Left lobe of liver (tissue), 2 donors: Measurements from ENCODE around the gene ZFP36. TPM values are rescaled to one million over a fixed set of nuclear protein-coding genes. Genes with fewer than 3 reads are reported as not detected.

Experiments used
- ATAC-seq: fragments of 200-7000 bp; cut with Tn5 transposase; one replicate; pipeline ENCODE4 v1.9.1; 2020; ENCODE audit warnings: mild to moderate bottlenecking, moderate library complexity
- DNase-seq: peaks from one replicate; pipeline ENCODE4 v3.0.0-alpha.2; 2020; ENCODE audit warnings: low spot score
- total RNA-seq: library from RNA; stranded (reverse); gene quantifications from one replicate; pipeline ENCODE4 v1.2.1, GENCODE V29; 2021
- donor health status: DM: no; HTN: no; CAD: no; lungs with moderate emphysema.
- donor health status: DM: no; HTN: yes; CAD: no.

ZFP36 gene
- total RNA-seq, 1 donor from 2014 or later, result 44.0 TPM

- DNase-seq (no peak), ATAC-seq (no peak)
These were observed 23.4 kb upstream of the ZFP36 start for GRCh38 chr19:39382991-39383828.

GRCh38 chr19:39384839-39385568 is 21.6 kb upstream of the ZFP36 start:
- DNase-seq (no peak), ATAC-seq (peak; percentile 14)

GRCh38 chr19:39385629-39386411 is 20.8 kb upstream of the ZFP36 start:
- DNase-seq (no peak), ATAC-seq (no peak)

- no peak for DNase-seq
- ATAC-seq, result no peak
These were observed 20.1 kb upstream of the ZFP36 start for GRCh38 chr19:39386557-39386956.

GRCh38 chr19:39388657-39389056 is 18.0 kb upstream of the ZFP36 start:
- no peak for ATAC-seq

GRCh38 chr19:39389631-39390414 is 16.8 kb upstream of the ZFP36 start:
- DNase-seq (no peak), ATAC-seq (no peak)

More at GRCh38 chr19:39388657-39389056, 18.0 kb upstream of the ZFP36 start:
- DNase-seq, result no peak

GRCh38 chr19:39390451-39390750 is 16.2 kb upstream of the ZFP36 start:
- ATAC-seq (peak; percentile 23), DNase-seq (no peak)

- ATAC-seq, result peak; percentile 94
These were observed 15.8 kb upstream of the ZFP36 start, which contains the start of the genes MED29 and PAF1 for GRCh38 chr19:39390751-39391437. Gene MED29 (plus strand): TSS chr19:39391378. CDS start chr19:39391423, 45 bp downstream. Gene PAF1 (minus strand): TSS chr19:39391106. CDS start chr19:39390864, 242 bp downstream.

GRCh38 chr19:39397360-39398296 is 9.0 kb upstream of the ZFP36 start:
- ATAC-seq (peak; percentile 76), DNase-seq (peak; percentile 96)

More at GRCh38 chr19:39390751-39391437, 15.8 kb upstream of the ZFP36 start, which contains the start of the genes MED29 and PAF1:
- DNase-seq, result peak; percentile 97

GRCh38 chr19:39398297-39398864 is 8.3 kb upstream of the ZFP36 start:
- DNase-seq (peak; percentile 73), ATAC-seq (no peak)

- ATAC-seq, result no peak
- no peak for DNase-seq
These were observed 7.0 kb upstream of the ZFP36 start for GRCh38 chr19:39399668-39400050.

- DNase-seq, result no peak
These were observed 6.6 kb upstream of the ZFP36 start for GRCh38 chr19:39400061-39400460.

GRCh38 chr19:39401070-39401548 is 5.5 kb upstream of the ZFP36 start:
- DNase-seq (no peak), ATAC-seq (no peak)

More at GRCh38 chr19:39400061-39400460, 6.6 kb upstream of the ZFP36 start:
- ATAC-seq, result no peak

- ATAC-seq, result peak; percentile 46
- DNase-seq, result peak; percentile 92
These were observed 4.9 kb upstream of the ZFP36 start for GRCh38 chr19:39401549-39402345.

GRCh38 chr19:39402346-39403300 is 4.0 kb upstream of the ZFP36 start:
- DNase-seq (peak; percentile 93), ATAC-seq (peak; percentile 41)
